ENCODE data around the gene SLC16A5.

DNA sequence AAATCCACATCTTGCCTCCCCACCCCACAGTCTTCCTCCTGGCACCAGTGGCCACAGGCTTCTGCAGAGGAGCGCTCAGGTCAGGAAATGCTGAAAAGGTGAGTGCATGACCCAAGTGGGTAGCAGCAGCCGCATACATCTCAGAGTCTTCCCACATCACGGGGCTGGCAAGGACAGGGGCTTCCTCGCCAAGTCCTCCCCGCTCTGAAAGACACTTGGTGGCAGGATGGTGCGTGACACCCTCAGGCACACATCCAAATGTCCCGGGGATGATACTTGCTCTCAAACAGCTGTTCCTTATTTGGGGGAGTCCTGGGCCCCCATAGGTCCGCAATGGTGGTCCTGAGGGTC lies 8.8 kb upstream of the SLC16A5 start:
- TF ChIP-seq EZH2phosphoT487 (IDR thresholded peaks at IDR 0.05; ENCODE audit: insufficient read depth, low read depth) (no peak), EZH2 (IDR thresholded peaks at IDR 0.05; ENCODE audit: insufficient read depth, poor library complexity, severe bottlenecking) (no peak)
